WTC11 (cell line): ENCODE data around the gene GABRG3. TPM values are rescaled to one million over a fixed set of nuclear protein-coding genes. Genes with fewer than 3 reads are reported as not detected.

Experiments used
- ATAC-seq: fragments of 200-7000 bp; cut with Tn5 transposase; 2 replicates; pipeline ENCODE4 v1.10.0; 2021; ENCODE audit warnings: mild to moderate bottlenecking, moderate library complexity
- CTCF ChIA-PET: fragments of 300-600 bp; sonication (Branson Sonifier 250); formaldehyde crosslinking; loops from one replicate; lab custom pipeline; 2021; ENCODE audit warnings: antibody characterized with exemption; lab: Charles Lee
- POLR2A ChIA-PET: fragments of 350-600 bp; sonication (Branson Sonifier 250); formaldehyde crosslinking; loops from one replicate; lab custom pipeline; 2021; ENCODE audit warnings: antibody characterized with exemption; lab: Charles Lee
- DNase-seq: peaks from one replicate; pipeline ENCODE4 v3.0.0; 2021; ENCODE audit warnings: low spot score
- H3K27ac Mint-ChIP-seq: 2 replicates; pipeline ENCODE4 v1.8.0; 2021; ENCODE audit warnings: mixed read lengths
- H3K27me3 Mint-ChIP-seq: 2 replicates; pipeline ENCODE4 v1.8.0; 2021; ENCODE audit warnings: low read depth, mild to moderate bottlenecking, moderate library complexity, mixed read lengths
- H3K36me3 Mint-ChIP-seq: 2 replicates; pipeline ENCODE4 v1.8.0; 2021; ENCODE audit warnings: mixed read lengths
- H3K4me1 Mint-ChIP-seq: 2 replicates; pipeline ENCODE4 v1.8.0; 2022; ENCODE audit warnings: mixed read lengths
- H3K4me3 Mint-ChIP-seq: 2 replicates; pipeline ENCODE4 v1.8.0; 2021; ENCODE audit warnings: mild to moderate bottlenecking, moderate library complexity, mixed read lengths
- H3K9me3 Mint-ChIP-seq: 2 replicates; pipeline ENCODE4 v1.8.0; 2021; ENCODE audit warnings: mixed read lengths
- ESRRA ChIP-seq: sonication (generic); formaldehyde crosslinking; IDR thresholded peaks from 2 replicates; pipeline ENCODE4 v1.8.1; 2022; ENCODE audit warnings: mild to moderate bottlenecking, missing genetic modification reagents, borderline replicate concordance
- IRF2 ChIP-seq: sonication (generic); formaldehyde crosslinking; IDR thresholded peaks from 2 replicates; pipeline ENCODE4 v1.8.0; 2022; ENCODE audit warnings: low read depth, missing genetic modification reagents, borderline replicate concordance
- JUN ChIP-seq: sonication (generic); formaldehyde crosslinking; IDR thresholded peaks from 2 replicates; pipeline ENCODE4 v1.8.0; 2023; ENCODE audit warnings: mild to moderate bottlenecking, missing genetic modification reagents
- NR2C2 ChIP-seq: sonication (generic); formaldehyde crosslinking; IDR thresholded peaks from 2 replicates; pipeline ENCODE4 v1.8.0; 2022; ENCODE audit warnings: mild to moderate bottlenecking, missing genetic modification reagents
- NR3C1 ChIP-seq: sonication (generic); formaldehyde crosslinking; conservative IDR thresholded peaks from 2 replicates; pipeline ENCODE4 v1.8.1; 2023; ENCODE audit warnings: low read depth, mild to moderate bottlenecking, missing genetic modification reagents
- RORB ChIP-seq: fragments of 250-450 bp; sonication (Bioruptor Pico); IDR thresholded peaks from 2 replicates; pipeline ENCODE4 v1.9.0; 2021; ENCODE audit warnings: mild to moderate bottlenecking
- ZNF138 ChIP-seq: sonication (generic); formaldehyde crosslinking; conservative IDR thresholded peaks from 2 replicates; pipeline ENCODE4 v1.8.1; 2022; ENCODE audit warnings: mild to moderate bottlenecking, moderate library complexity, missing genetic modification reagents
- ZNF232 ChIP-seq: sonication (generic); formaldehyde crosslinking; IDR thresholded peaks from 2 replicates; pipeline ENCODE4 v1.8.0; 2022; ENCODE audit warnings: mild to moderate bottlenecking, missing genetic modification reagents
- ZNF416 ChIP-seq: fragments of 250-450 bp; sonication (Bioruptor Pico); IDR thresholded peaks from 2 replicates; pipeline ENCODE4 v1.9.0; 2021; ENCODE audit warnings: mild to moderate bottlenecking, inconsistent platforms
- ZNF423 ChIP-seq: fragments of 250-450 bp; sonication (Bioruptor Pico); IDR thresholded peaks from 2 replicates; pipeline ENCODE4 v2.1.2; 2022; ENCODE audit warnings: mild to moderate bottlenecking, moderate library complexity
- total RNA-seq: library from RNA; stranded (reverse); gene quantifications from 3 replicates; pipeline ENCODE4 v1.2.3, GENCODE V29; 2021
- TF ChIP-seq, protein P1 (sequence below): sonication (generic); formaldehyde crosslinking; IDR thresholded peaks from 2 replicates; pipeline ENCODE4 v1.8.1; 2022; ENCODE audit warnings: low read depth, missing genetic modification reagents, borderline replicate concordance
- TF ChIP-seq, protein P2 (sequence below): fragments of 250-450 bp; sonication (Bioruptor Pico); IDR thresholded peaks from 2 replicates; pipeline ENCODE4 v1.8.0; 2021; ENCODE audit warnings: mild to moderate bottlenecking
- TF ChIP-seq, protein P3 (sequence below): sonication (generic); formaldehyde crosslinking; IDR thresholded peaks from 2 replicates; pipeline ENCODE4 v1.8.1; 2023; ENCODE audit warnings: mild to moderate bottlenecking, missing genetic modification reagents
- TF ChIP-seq, protein P4 (sequence below): fragments of 250-450 bp; sonication (Bioruptor Pico); IDR thresholded peaks from 2 replicates; pipeline ENCODE4 v2.1.2; 2022; ENCODE audit warnings: mild to moderate bottlenecking, moderate library complexity

GABRG3 gene
- total RNA-seq, 1 experiment from 2014 or later, result 0.72 TPM

DNA sequence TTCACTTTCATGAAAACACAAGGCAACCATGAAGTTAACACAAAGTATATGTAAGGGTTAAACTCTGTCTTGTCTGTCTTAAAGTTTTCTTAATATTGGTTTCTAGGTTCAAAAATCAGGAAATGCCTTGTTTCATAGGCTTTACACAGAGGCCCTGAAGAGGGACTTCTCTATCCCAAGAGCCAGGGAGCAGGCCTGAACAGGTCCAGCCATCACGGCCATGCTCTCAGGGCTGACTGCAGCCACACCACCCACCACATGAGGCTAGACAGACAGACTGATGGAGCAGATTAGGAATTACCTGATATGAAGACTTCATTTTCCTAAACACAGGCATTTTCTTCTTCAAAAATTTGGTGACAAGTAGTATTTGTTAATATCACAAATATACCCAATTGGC lies 502.9 kb downstream of the GABRG3 start:
- CTCF ChIA-PET, result no interaction called here
- H3K27ac Mint-ChIP-seq, result no peak overlapping the region
- no peak for ATAC-seq

DNA sequence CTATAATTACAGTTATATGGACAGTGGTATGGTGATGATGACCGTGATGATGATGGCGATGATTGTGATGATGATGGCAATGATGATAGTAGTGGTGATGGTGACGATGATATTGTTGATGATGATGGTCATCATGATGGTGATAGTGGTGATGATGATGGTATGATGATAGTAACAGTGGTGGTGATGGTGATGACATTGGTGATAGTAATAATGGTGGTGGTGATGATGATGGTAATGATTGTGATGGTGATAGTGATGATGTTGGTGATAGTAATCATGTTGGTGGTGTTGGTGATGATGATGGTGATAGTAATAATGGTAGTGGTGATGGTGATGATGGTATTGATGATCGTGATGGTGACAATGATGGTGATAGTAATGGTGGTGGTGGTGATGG lies 504.4 kb downstream of the GABRG3 start:
- POLR2A ChIA-PET, result no interaction called here
- no peaks in the 10 kb centered on the region; the same call in 1 of the 2 replicates for H3K4me1 Mint-ChIP-seq

More for the DNA sequence above, 502.9 kb downstream of the GABRG3 start:
- peaks cover 14% of the 10 kb centered on the region for H3K36me3 Mint-ChIP-seq
- TF ChIP-seq, protein P1, sequence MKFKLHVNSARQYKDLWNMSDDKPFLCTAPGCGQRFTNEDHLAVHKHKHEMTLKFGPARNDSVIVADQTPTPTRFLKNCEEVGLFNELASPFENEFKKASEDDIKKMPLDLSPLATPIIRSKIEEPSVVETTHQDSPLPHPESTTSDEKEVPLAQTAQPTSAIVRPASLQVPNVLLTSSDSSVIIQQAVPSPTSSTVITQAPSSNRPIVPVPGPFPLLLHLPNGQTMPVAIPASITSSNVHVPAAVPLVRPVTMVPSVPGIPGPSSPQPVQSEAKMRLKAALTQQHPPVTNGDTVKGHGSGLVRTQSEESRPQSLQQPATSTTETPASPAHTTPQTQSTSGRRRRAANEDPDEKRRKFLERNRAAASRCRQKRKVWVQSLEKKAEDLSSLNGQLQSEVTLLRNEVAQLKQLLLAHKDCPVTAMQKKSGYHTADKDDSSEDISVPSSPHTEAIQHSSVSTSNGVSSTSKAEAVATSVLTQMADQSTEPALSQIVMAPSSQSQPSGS (CRISPR knock-in tag), result no peak
- TF ChIP-seq, protein P2, sequence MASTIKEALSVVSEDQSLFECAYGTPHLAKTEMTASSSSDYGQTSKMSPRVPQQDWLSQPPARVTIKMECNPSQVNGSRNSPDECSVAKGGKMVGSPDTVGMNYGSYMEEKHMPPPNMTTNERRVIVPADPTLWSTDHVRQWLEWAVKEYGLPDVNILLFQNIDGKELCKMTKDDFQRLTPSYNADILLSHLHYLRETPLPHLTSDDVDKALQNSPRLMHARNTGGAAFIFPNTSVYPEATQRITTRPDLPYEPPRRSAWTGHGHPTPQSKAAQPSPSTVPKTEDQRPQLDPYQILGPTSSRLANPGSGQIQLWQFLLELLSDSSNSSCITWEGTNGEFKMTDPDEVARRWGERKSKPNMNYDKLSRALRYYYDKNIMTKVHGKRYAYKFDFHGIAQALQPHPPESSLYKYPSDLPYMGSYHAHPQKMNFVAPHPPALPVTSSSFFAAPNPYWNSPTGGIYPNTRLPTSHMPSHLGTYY (CRISPR knock-in tag), result no peak
- TF ChIP-seq ZNF138, result no peak
- no peak for TF ChIP-seq ZNF423 (CRISPR knock-in tag)
- TF ChIP-seq NR3C1 (CRISPR knock-in tag), result no peak
- no peak for TF ChIP-seq ZNF232
- TF ChIP-seq, protein P3, sequence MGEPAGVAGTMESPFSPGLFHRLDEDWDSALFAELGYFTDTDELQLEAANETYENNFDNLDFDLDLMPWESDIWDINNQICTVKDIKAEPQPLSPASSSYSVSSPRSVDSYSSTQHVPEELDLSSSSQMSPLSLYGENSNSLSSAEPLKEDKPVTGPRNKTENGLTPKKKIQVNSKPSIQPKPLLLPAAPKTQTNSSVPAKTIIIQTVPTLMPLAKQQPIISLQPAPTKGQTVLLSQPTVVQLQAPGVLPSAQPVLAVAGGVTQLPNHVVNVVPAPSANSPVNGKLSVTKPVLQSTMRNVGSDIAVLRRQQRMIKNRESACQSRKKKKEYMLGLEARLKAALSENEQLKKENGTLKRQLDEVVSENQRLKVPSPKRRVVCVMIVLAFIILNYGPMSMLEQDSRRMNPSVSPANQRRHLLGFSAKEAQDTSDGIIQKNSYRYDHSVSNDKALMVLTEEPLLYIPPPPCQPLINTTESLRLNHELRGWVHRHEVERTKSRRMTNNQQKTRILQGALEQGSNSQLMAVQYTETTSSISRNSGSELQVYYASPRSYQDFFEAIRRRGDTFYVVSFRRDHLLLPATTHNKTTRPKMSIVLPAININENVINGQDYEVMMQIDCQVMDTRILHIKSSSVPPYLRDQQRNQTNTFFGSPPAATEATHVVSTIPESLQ (CRISPR knock-in tag), result no peak
- DNase-seq, result no peak
- no peaks in the 10 kb centered on the region for H3K4me1 Mint-ChIP-seq
- POLR2A ChIA-PET, result no interaction called here
- no peak overlapping the region for H3K4me3 Mint-ChIP-seq
- peaks cover 33% of the 10 kb centered on the region for H3K9me3 Mint-ChIP-seq
- no peaks in the 10 kb centered on the region for H3K27me3 Mint-ChIP-seq

DNA sequence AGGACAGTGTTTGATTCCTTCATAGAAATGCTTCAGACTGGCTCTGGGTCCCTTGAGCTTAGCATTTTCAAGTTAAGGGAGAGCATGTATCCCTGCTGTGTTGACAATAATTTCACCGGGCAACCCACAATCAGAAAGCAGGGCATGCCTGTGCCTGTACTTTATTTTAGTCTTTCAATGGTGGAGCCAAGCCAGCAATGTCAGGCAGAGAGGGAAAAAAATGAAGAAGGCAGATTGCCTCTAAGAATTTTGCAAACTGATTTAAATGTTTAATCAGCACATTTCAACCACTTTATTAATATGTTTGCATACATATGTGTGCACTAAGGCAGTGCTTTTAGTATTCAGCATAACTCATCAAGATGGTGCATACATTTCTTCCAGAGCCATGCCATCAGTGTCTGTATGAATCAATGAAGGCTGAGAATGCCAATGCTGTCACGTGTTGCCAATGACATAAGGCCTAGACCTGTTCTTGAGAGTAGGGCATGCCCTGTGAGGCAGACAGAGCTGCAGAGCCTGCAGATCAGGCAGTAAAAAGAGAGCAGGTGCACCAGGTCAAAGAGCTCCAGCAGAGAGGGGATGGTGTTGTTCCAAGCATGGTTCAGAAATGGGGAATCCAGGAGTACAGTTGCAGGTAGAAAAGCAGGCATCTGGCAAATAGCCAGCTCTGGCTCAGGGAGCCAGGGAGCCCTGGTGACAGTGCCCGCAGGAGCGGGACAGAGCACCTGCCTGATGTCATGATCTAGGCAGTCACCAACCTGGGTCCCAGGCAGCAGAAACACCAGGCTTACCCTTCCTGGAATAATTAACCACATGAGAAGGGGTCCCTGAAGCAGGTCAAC lies 508.5 kb downstream of the GABRG3 start:
- H3K27ac Mint-ChIP-seq, result no peak overlapping the region

More for the DNA sequence above, 504.4 kb downstream of the GABRG3 start:
- no peak for DNase-seq
- Mint-ChIP-seq H3K27ac (no peak overlapping the region), H3K36me3 (peaks cover 20% of the 10 kb centered on the region), H3K9me3 (peaks cover 39% of the 10 kb centered on the region), H3K27me3 (no peaks in the 10 kb centered on the region), H3K4me3 (no peak overlapping the region)
- no peak for ATAC-seq
- TF ChIP-seq ZNF416 (CRISPR knock-in tag) (no peak), ZNF138 (no peak), NR2C2 (CRISPR knock-in tag) (no peak), ESRRA (CRISPR knock-in tag) (no peak), IRF2 (CRISPR knock-in tag) (no peak), JUN (no peak)
- CTCF ChIA-PET, result no interaction called here

More for the DNA sequence above, 508.5 kb downstream of the GABRG3 start:
- DNase-seq (no peak), ATAC-seq (no peak)
- TF ChIP-seq RORB, result no peak
- TF ChIP-seq, protein P4, sequence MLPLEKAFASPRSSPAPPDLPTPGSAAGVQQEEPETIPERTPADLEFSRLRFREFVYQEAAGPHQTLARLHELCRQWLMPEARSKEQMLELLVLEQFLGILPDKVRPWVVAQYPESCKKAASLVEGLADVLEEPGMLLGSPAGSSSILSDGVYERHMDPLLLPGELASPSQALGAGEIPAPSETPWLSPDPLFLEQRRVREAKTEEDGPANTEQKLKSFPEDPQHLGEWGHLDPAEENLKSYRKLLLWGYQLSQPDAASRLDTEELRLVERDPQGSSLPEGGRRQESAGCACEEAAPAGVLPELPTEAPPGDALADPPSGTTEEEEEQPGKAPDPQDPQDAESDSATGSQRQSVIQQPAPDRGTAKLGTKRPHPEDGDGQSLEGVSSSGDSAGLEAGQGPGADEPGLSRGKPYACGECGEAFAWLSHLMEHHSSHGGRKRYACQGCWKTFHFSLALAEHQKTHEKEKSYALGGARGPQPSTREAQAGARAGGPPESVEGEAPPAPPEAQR (CRISPR knock-in tag), result no peak
- H3K4me1 Mint-ChIP-seq, result peaks cover 34% of the 10 kb centered on the region
- H3K4me3 Mint-ChIP-seq, result no peak overlapping the region
- H3K9me3 Mint-ChIP-seq, result peaks cover 30% of the 10 kb centered on the region
- H3K27me3 Mint-ChIP-seq, result no peaks in the 10 kb centered on the region
- CTCF ChIA-PET, result no interaction called here
- H3K36me3 Mint-ChIP-seq, result peaks cover 19% of the 10 kb centered on the region
- POLR2A ChIA-PET, result no interaction called here
